Measurements from ENCODE around the gene GDI2.

Gene GDI2

GRCh38 chr10:5732141-5732540 is 81.1 kb downstream of the GDI2 start:
- Histone ChIP-seq H3K4me3 (ENCODE audit: low read length) (no peak overlapping the region), H3K4me1 (ENCODE audit: control insufficient read depth, low read depth, low read length) (no peaks in the 10 kb centered on the region), H3K36me3 (ENCODE audit: control insufficient read depth, low read depth, low read length) (peaks cover 36% of the 10 kb centered on the region), H3K9ac (ENCODE audit: low read length) (no peak overlapping the region), H3K27me3 (ENCODE audit: control insufficient read depth, insufficient read depth, low read length) (no peaks in the 10 kb centered on the region), H3K9me3 (ENCODE audit: control insufficient read depth, low read depth, low read length) (no peaks in the 10 kb centered on the region), H3K27ac (ENCODE audit: low read length) (no peak overlapping the region)

DNA sequence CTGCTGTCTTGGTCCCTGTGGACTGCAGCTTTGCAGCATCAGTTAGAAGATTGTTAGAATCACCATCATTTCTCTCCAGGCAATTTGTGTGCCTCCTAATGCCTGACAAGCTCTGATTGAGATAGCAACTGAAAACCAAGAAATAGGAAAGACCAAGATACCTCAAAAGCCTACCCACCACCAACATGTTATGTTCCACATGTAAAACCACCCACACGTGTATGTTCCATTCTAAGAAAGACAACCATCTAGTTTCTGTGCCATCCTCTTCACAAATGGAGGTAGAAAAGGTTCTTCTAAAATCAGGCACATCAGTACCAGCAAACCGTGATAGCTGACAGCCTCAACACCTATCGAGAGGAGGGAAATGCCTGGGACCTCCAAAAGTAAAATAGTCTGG is 81.7 kb downstream of the GDI2 start:
- Histone ChIP-seq H3K4me1 (ENCODE audit: control insufficient read depth, low read depth, low read length) (no peaks in the 10 kb centered on the region), H3K4me3 (ENCODE audit: low read length) (no peak overlapping the region), H3K27me3 (ENCODE audit: control insufficient read depth, insufficient read depth, low read length) (no peaks in the 10 kb centered on the region), H3K9ac (ENCODE audit: low read length) (no peak overlapping the region), H3K27ac (ENCODE audit: low read length) (no peak overlapping the region), H3K36me3 (ENCODE audit: control insufficient read depth, low read depth, low read length) (peaks cover 42% of the 10 kb centered on the region), H3K9me3 (ENCODE audit: control insufficient read depth, low read depth, low read length) (no peaks in the 10 kb centered on the region)

DNA sequence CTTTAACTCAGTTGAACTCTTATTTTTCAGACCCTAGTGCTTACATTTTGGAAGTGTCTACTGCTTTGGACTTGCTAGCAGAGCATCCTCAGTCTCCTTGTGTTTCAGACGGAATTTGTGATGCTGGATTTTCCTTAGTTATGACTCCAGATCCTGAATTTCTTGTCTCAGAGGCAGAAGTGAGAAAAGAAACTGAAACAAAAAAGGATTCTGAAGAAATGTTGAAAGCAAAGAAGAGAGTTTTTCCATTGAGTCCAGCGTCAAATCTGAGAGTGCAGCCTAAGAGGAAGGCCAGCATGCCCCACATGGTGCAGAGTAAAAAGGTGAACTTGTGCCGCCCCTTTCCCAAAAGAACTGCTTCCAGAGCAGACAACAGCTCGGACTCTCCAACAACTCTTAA is 82.5 kb downstream of the GDI2 start:
- Histone ChIP-seq H3K36me3 (ENCODE audit: control insufficient read depth, low read depth, low read length) (peaks cover 46% of the 10 kb centered on the region), H3K4me1 (ENCODE audit: control insufficient read depth, low read depth, low read length) (no peaks in the 10 kb centered on the region), H3K4me3 (ENCODE audit: low read length) (no peak overlapping the region), H3K27ac (ENCODE audit: low read length) (no peak overlapping the region), H3K9me3 (ENCODE audit: control insufficient read depth, low read depth, low read length) (no peaks in the 10 kb centered on the region), H3K9ac (ENCODE audit: low read length) (no peak overlapping the region), H3K27me3 (ENCODE audit: control insufficient read depth, insufficient read depth, low read length) (no peaks in the 10 kb centered on the region)

GRCh38 chr10:5723692-5724091 is 89.5 kb downstream of the GDI2 start:
- Histone ChIP-seq H3K9ac (ENCODE audit: low read length) (no peak overlapping the region), H3K4me1 (ENCODE audit: control insufficient read depth, low read depth, low read length) (no peaks in the 10 kb centered on the region), H3K27me3 (ENCODE audit: control insufficient read depth, insufficient read depth, low read length) (no peaks in the 10 kb centered on the region), H3K36me3 (ENCODE audit: control insufficient read depth, low read depth, low read length) (peaks cover 24% of the 10 kb centered on the region), H3K4me3 (ENCODE audit: low read length) (no peak overlapping the region), H3K9me3 (ENCODE audit: control insufficient read depth, low read depth, low read length) (no peaks in the 10 kb centered on the region), H3K27ac (ENCODE audit: low read length) (no peak overlapping the region)

- Histone ChIP-seq H3K4me1 (ENCODE audit: control insufficient read depth, low read depth, low read length) (no peaks in the 10 kb centered on the region), H3K36me3 (ENCODE audit: control insufficient read depth, low read depth, low read length) (peaks cover 11% of the 10 kb centered on the region), H3K27ac (ENCODE audit: low read length) (no peak overlapping the region)
These were observed 93.1 kb downstream of the GDI2 start for GRCh38 chr10:5720182-5720581.

DNA sequence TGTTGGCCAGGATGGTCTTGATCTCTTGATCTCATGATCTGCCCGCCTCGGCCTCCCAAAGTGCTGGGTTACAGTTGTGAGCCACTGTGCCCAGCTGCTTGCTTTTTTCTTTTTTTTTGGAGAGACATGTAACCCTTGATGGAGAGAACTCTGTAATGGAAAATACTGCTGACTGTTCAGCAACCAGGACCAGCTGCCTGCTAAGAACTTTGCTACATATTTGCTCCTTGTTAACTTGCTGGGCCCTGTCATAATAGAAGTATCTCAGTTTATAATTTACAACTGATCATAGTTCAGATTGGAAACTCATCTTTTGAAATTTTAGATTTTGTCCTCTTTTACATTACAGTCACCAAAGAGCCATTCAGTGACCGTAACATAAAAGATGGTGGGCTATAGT is 93.7 kb downstream of the GDI2 start:
- Histone ChIP-seq H3K9me3 (ENCODE audit: control insufficient read depth, low read depth, low read length) (no peaks in the 10 kb centered on the region), H3K4me1 (ENCODE audit: control insufficient read depth, low read depth, low read length) (no peaks in the 10 kb centered on the region), H3K9ac (ENCODE audit: low read length) (no peak overlapping the region), H3K4me3 (ENCODE audit: low read length) (no peak overlapping the region), H3K27me3 (ENCODE audit: control insufficient read depth, insufficient read depth, low read length) (no peaks in the 10 kb centered on the region), H3K27ac (ENCODE audit: low read length) (no peak overlapping the region), H3K36me3 (ENCODE audit: control insufficient read depth, low read depth, low read length) (peaks cover 11% of the 10 kb centered on the region)

More at GRCh38 chr10:5720182-5720581, 93.1 kb downstream of the GDI2 start:
- Histone ChIP-seq H3K27me3 (ENCODE audit: control insufficient read depth, insufficient read depth, low read length) (no peaks in the 10 kb centered on the region), H3K9me3 (ENCODE audit: control insufficient read depth, low read depth, low read length) (no peaks in the 10 kb centered on the region), H3K9ac (ENCODE audit: low read length) (no peak overlapping the region), H3K4me3 (ENCODE audit: low read length) (no peak overlapping the region)

Data from iPS-18a (cell line).